ENCODE results near the gene UNC5C.

UNC5C gene

GRCh38 chr4:95546866-95547714 lies 1.7 kb downstream of the UNC5C start:
- no peak for DNase-seq (ENCODE audit: low read depth)

- no peak for DNase-seq (ENCODE audit: low read depth)
Measured at GRCh38 chr4:95546221-95546620, 2.6 kb downstream of the UNC5C start.

GRCh38 chr4:95545546-95545945 lies 3.2 kb downstream of the UNC5C start:
- DNase-seq (ENCODE audit: low read depth), result no peak

GRCh38 chr4:95544113-95545103 lies 4.4 kb downstream of the UNC5C start:
- no peak for DNase-seq (ENCODE audit: low read depth)

- DNase-seq (ENCODE audit: low read depth), result no peak
Measured at GRCh38 chr4:95541889-95542607, 6.7 kb downstream of the UNC5C start.

- no peak for DNase-seq (ENCODE audit: low read depth)
Measured at GRCh38 chr4:95541094-95541493, 7.7 kb downstream of the UNC5C start.

- DNase-seq (ENCODE audit: low read depth), result no peak
Measured at GRCh38 chr4:95540227-95540626, 8.5 kb downstream of the UNC5C start.

- no peak for DNase-seq (ENCODE audit: low read depth)
Measured at GRCh38 chr4:95539106-95539505, 9.7 kb downstream of the UNC5C start.

GRCh38 chr4:95537863-95538488 lies 10.8 kb downstream of the UNC5C start:
- no peak for DNase-seq (ENCODE audit: low read depth)

- DNase-seq (ENCODE audit: low read depth), result no peak
Measured at GRCh38 chr4:95537191-95537590, 11.6 kb downstream of the UNC5C start.

- no peak for DNase-seq (ENCODE audit: low read depth)
Measured at GRCh38 chr4:95536650-95537049, 12.1 kb downstream of the UNC5C start.

GRCh38 chr4:95535180-95535579 lies 13.6 kb downstream of the UNC5C start:
- DNase-seq (ENCODE audit: low read depth), result no peak

GRCh38 chr4:95534032-95534431 lies 14.7 kb downstream of the UNC5C start:
- no peak for DNase-seq (ENCODE audit: low read depth)

- no peak for DNase-seq (ENCODE audit: low read depth)
Measured at GRCh38 chr4:95533254-95533653, 15.5 kb downstream of the UNC5C start.

- no peak for DNase-seq (ENCODE audit: low read depth)
Measured at GRCh38 chr4:95532305-95532704, 16.5 kb downstream of the UNC5C start.

- DNase-seq (ENCODE audit: low read depth), result no peak
Measured at GRCh38 chr4:95531141-95531540, 17.6 kb downstream of the UNC5C start.

GRCh38 chr4:95529946-95530345 lies 18.8 kb downstream of the UNC5C start:
- no peak for DNase-seq (ENCODE audit: low read depth)

GRCh38 chr4:95528388-95528948 lies 20.3 kb downstream of the UNC5C start:
- no peak for DNase-seq (ENCODE audit: low read depth)

GRCh38 chr4:95526075-95526474 lies 22.7 kb downstream of the UNC5C start:
- DNase-seq (ENCODE audit: low read depth), result no peak

GRCh38 chr4:95524729-95525128 lies 24.0 kb downstream of the UNC5C start:
- DNase-seq (ENCODE audit: low read depth), result no peak

- DNase-seq (ENCODE audit: low read depth), result no peak
Measured at GRCh38 chr4:95524184-95524583, 24.6 kb downstream of the UNC5C start.
